Keratinocyte (primary cell): ENCODE data around the gene NEK10.

Experiments
- EZH2 ChIP-seq: IDR thresholded peaks from one replicate; pipeline ENCODE4 v1.6.1; 2012; ENCODE audit warnings: inconsistent platforms, mild to moderate bottlenecking, low read length, moderate library complexity
- TF ChIP-seq, protein P1 (sequence below), 3 experiments: IDR thresholded peaks in 1 of 3; conservative IDR thresholded peaks in 1 of 3; optimal IDR thresholded peaks in 1 of 3; 2 replicates in 2 of 3; 3 replicates in 1 of 3; pipeline versions ENCODE3 to v1.5.1; 2011; ENCODE audit warnings: low read length in 3 of 3, mild to moderate bottlenecking in 3 of 3, moderate library complexity in 2 of 3, control low read depth in 1 of 3, inconsistent platforms in 1 of 3; ENCODE audit not compliant: insufficient read depth in 2 of 3; ENCODE audit errors: extremely low read depth in 1 of 3

DNA sequence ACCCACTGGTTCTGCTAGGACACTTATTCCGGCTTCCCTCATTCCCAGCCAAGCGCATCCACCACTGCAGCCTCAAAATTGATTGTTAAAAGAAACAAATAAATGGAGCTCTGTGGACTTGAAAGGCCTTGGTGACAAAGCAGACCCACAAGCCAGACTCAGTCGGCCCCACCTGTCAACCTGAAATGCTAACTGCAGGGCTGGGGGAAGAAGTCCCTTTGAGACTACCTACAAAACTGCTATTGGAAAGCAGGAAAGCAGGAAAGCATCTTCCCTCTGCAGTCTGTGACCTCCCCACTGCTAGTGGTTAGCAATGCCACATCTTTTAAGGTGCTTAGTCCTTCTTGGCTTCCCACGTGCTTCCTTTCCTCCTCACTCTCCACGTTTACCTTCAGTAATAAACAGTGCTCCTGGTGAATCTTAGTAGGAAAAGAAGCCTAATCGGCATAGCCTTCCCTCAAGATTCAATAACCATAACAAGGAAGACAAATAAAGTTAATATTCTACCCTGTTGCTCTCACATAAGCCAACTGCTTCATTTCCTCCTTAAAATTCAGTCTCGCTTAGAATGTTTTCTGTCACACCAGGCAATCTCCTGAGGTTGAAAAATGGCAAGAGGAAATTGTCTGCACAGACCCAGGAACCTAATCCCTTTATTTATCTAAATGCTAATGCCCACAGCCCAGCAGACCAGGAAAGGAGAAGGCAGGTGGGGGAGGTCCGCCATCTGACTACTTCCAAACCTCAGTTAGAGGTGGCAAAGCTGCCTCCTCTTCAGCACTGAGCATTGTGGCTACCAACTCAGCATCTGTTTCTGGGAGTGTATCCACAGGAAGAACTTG lies 296.2 kb downstream of the NEK10 start:
- TF ChIP-seq, protein P1, sequence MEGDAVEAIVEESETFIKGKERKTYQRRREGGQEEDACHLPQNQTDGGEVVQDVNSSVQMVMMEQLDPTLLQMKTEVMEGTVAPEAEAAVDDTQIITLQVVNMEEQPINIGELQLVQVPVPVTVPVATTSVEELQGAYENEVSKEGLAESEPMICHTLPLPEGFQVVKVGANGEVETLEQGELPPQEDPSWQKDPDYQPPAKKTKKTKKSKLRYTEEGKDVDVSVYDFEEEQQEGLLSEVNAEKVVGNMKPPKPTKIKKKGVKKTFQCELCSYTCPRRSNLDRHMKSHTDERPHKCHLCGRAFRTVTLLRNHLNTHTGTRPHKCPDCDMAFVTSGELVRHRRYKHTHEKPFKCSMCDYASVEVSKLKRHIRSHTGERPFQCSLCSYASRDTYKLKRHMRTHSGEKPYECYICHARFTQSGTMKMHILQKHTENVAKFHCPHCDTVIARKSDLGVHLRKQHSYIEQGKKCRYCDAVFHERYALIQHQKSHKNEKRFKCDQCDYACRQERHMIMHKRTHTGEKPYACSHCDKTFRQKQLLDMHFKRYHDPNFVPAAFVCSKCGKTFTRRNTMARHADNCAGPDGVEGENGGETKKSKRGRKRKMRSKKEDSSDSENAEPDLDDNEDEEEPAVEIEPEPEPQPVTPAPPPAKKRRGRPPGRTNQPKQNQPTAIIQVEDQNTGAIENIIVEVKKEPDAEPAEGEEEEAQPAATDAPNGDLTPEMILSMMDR (optimal IDR thresholded peaks at IDR 0.05 in 1 of 3, IDR thresholded peaks at IDR 0.05 in 1 of 3, conservative IDR thresholded peaks at IDR 0.05 in 1 of 3; ENCODE audit: extremely low read depth in 1 of 3, insufficient read depth in 2 of 3, low read length in 3 of 3), result no peak
- no peak for TF ChIP-seq EZH2
